CD14-positive monocyte (primary cell): Measurements from ENCODE around the gene ANKRD13D. TPM values are rescaled to one million over a fixed set of nuclear protein-coding genes. Genes with fewer than 3 reads are reported as not detected.

ENCODE experiments used
- DNase-seq, 3 donors: peaks; one replicate each; pipeline ENCODE4 v3.0.0-alpha.2; 2011 to 2022
- H2AFZ ChIP-seq: 2 replicates; pipeline ENCODE4 v1.6.0; 2012; ENCODE audit warnings: mild to moderate bottlenecking, low read depth, low read length, inconsistent platforms; ENCODE audit not compliant: insufficient read depth, poor library complexity, severe bottlenecking
- H3K27ac ChIP-seq, 2 donors: 1 replicate in 1 of 2; 2 replicates in 1 of 2; pipeline ENCODE4 v1.5.1; 2012 to 2013; ENCODE audit warnings: low read length in 2 of 2, control low read depth in 1 of 2, inconsistent platforms in 1 of 2, low read depth in 1 of 2, mild to moderate bottlenecking in 1 of 2
- H3K27me3 ChIP-seq, 2 donors: one replicate each; pipeline versions ENCODE4 v1.6.0 to v1.6.1; 2011 to 2013; ENCODE audit warnings: low read length in 2 of 2; ENCODE audit not compliant: control insufficient read depth in 2 of 2, insufficient read depth in 2 of 2
- H3K36me3 ChIP-seq, 2 donors: replicated peaks in 1 of 2; 1 replicate in 1 of 2; 2 replicates in 1 of 2; pipeline versions ENCODE4 v1.5.1 to v1.6.1; 2012 to 2013; ENCODE audit warnings: low read length in 2 of 2, control low read depth in 1 of 2, inconsistent platforms in 1 of 2, mild to moderate bottlenecking in 1 of 2; ENCODE audit not compliant: insufficient read depth in 2 of 2, control insufficient read depth in 1 of 2
- H3K4me1 ChIP-seq, 2 donors: 1 replicate in 1 of 2; 2 replicates in 1 of 2; pipeline versions ENCODE4 v1.5.1 to v1.6.1; 2012 to 2013; ENCODE audit warnings: low read length in 2 of 2, control low read depth in 1 of 2, inconsistent platforms in 1 of 2, mild to moderate bottlenecking in 1 of 2, moderate library complexity in 1 of 2; ENCODE audit not compliant: insufficient read depth in 2 of 2, control insufficient read depth in 1 of 2
- H3K4me2 ChIP-seq: replicated peaks from 2 replicates; pipeline ENCODE3; 2012; ENCODE audit warnings: low read length, moderate library complexity, mild to moderate bottlenecking; ENCODE audit not compliant: poor library complexity, severe bottlenecking; ENCODE audit errors: extremely low read depth
- H3K4me3 ChIP-seq, 3 experiments: fragments of 200-600 bp in 1 of 3; sonication (generic) in 1 of 3; replicated peaks in 1 of 3; 1 replicate in 2 of 3; 2 replicates in 1 of 3; pipeline ENCODE4 v1.5.1; 2011 to 2013; ENCODE audit warnings: low read length in 3 of 3, mild to moderate bottlenecking in 3 of 3, control low read depth in 2 of 3, low read depth in 2 of 3, inconsistent platforms in 1 of 3, moderate library complexity in 1 of 3
- H3K79me2 ChIP-seq: 2 replicates; pipeline ENCODE4 v1.6.0; 2012; ENCODE audit warnings: mild to moderate bottlenecking, control low read depth, inconsistent platforms, low read length, moderate library complexity; ENCODE audit not compliant: insufficient read depth
- H3K9ac ChIP-seq: 2 replicates; pipeline ENCODE4 v1.6.0; 2017; ENCODE audit warnings: low read length, mild to moderate bottlenecking; ENCODE audit not compliant: insufficient read depth, poor library complexity, severe bottlenecking
- H3K9me3 ChIP-seq, 2 donors: replicated peaks in 1 of 2; 1 replicate in 1 of 2; 2 replicates in 1 of 2; pipeline versions ENCODE4 v1.5.1 to v1.6.1; 2012 to 2013; ENCODE audit warnings: low read length in 2 of 2, control low read depth in 1 of 2; ENCODE audit not compliant: control insufficient read depth in 1 of 2, insufficient read depth in 1 of 2
- H4K20me1 ChIP-seq: 2 replicates; pipeline ENCODE4 v1.6.0; 2012; ENCODE audit warnings: mild to moderate bottlenecking, low read length, control low read depth, moderate library complexity; ENCODE audit not compliant: insufficient read depth
- H3K27ac Mint-ChIP-seq, 7 donors: one replicate each; pipeline ENCODE4 v1.8.0; 2020; ENCODE audit warnings: mild to moderate bottlenecking in 7 of 7, mixed read lengths in 7 of 7, moderate library complexity in 6 of 7, inconsistent platforms in 2 of 7
- H3K27me3 Mint-ChIP-seq, 3 donors: one replicate each; pipeline ENCODE4 v1.8.0; 2021 to 2022; ENCODE audit warnings: low read depth in 3 of 3, mild to moderate bottlenecking in 3 of 3, mixed read lengths in 3 of 3, moderate library complexity in 3 of 3, inconsistent platforms in 1 of 3
- H3K36me3 Mint-ChIP-seq, 2 donors: one replicate each; pipeline ENCODE4 v1.8.0; 2020; ENCODE audit warnings: mixed read lengths in 2 of 2, inconsistent platforms in 1 of 2, mild to moderate bottlenecking in 1 of 2
- H3K4me1 Mint-ChIP-seq: one replicate; pipeline ENCODE4 v1.8.0; 2020; ENCODE audit warnings: mild to moderate bottlenecking, mixed read lengths
- H3K4me3 Mint-ChIP-seq, 2 donors: one replicate each; pipeline ENCODE4 v1.8.0; 2020; ENCODE audit warnings: mild to moderate bottlenecking in 2 of 2, mixed read lengths in 2 of 2, moderate library complexity in 1 of 2
- H3K9me3 Mint-ChIP-seq, 7 donors: one replicate each; pipeline ENCODE4 v1.8.0; 2020 to 2022; ENCODE audit warnings: mixed read lengths in 7 of 7, mild to moderate bottlenecking in 6 of 7, moderate library complexity in 6 of 7, inconsistent platforms in 2 of 7
- WGBS: methylation state at CpG from one replicate; pipeline ENCODE4 v1.1.5; 2013; ENCODE audit warnings: missing lambda C conversion rate; ENCODE audit not compliant: insufficient coverage; 5-methylcytosine and 5-hydroxymethylcytosine counted together
- intact Hi-C, 2 donors: fragments of 100-400 bp; cut with micrococcal nuclease; formaldehyde crosslinking; loops; one replicate each; pipeline versions ENCODE4 v1.15.0 to v1.15.1; 2023
- polyA plus RNA-seq, 3 donors: library from polyadenylated mRNA; depleted of rRNA in 1 of 3; unstranded in 2 of 3; stranded (reverse) in 1 of 3; fragments of 300-500 nt in 2 of 3; fragments of >200 nt in 1 of 3; fragmentation: Illumina TruSeq in 2 of 3; gene quantifications; 1 replicate in 2 of 3; 2 replicates in 1 of 3; pipeline ENCODE4 v1.2.3, GENCODE V29; 2012 to 2021
- TF ChIP-seq, protein P1 (sequence below): fragments of 200-600 bp; IDR thresholded peaks from one replicate; pipeline ENCODE4 v1.8.0; 2022; ENCODE audit warnings: antibody characterized with exemption, mild to moderate bottlenecking

ANKRD13D gene
- polyA plus RNA-seq, 3 donors = 9.1 to 389 (median 10.3) TPM

DNA sequence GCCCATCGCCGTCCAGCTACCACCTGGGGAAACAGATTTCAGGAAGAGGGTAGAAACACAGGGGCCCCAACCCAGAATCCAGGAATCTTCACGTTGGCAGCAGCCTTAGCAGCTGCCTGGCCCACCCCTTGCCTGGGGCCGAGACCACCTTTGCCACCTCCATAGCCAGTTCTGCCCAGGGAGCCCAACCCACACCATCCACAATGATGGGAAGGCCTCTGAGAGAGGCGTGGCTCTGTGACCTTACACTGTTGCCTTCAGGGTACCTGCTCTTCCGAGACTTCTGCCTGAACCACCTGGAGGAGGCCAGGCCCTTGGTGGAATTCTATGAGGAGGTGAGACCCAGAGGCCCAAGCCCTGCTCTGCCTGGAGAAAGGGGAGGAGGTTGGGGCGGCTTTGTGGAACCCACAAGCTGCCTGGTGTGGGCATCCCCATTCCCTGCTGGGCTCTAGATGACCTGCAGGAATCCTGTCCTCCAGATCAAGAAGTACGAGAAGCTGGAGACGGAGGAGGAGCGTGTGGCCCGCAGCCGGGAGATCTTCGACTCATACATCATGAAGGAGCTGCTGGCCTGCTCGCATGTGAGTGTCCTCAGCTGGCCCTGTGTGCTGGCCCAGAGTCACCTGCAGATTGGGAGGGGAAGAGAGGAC lies 10.0 kb upstream of the ANKRD13D start:
- H3K27ac Mint-ChIP-seq = peak overlapping the region; percentile 89 to 97 (median 94)
- no peaks in the 10 kb centered on the region for H3K9me3 ChIP-seq
- DNase-seq = no peak
- H3K9ac ChIP-seq = peak overlapping the region; percentile 62
- WGBS = 63% methylated on average over 12 of the region's 14 CpGs
- H3K4me1 Mint-ChIP-seq = peaks cover 97% of the 10 kb centered on the region
- intact Hi-C loops = loop anchor here in 1 of 2 donors (10.0 kb wide), 1 partner anchor 226 kb away; the partner anchor contains the start of genes CDK2AP2 and PITPNM1
- peak overlapping the region in 1 of 2 donors; percentile 63 for H3K4me3 Mint-ChIP-seq
- peaks cover 69 to 93% of the 10 kb centered on the region in 2 donors for H3K36me3 Mint-ChIP-seq
- H3K27ac ChIP-seq = peak overlapping the region; percentile 92 to 99
- H3K4me3 ChIP-seq = peak overlapping the region in 1 of 3 experiments; percentile 97
- peaks cover 74 to 76% of the 10 kb centered on the region in 2 donors for H3K36me3 ChIP-seq
- peaks cover 31% of the 10 kb centered on the region for H4K20me1 ChIP-seq
- H3K4me1 ChIP-seq = peaks cover 100% of the 10 kb centered on the region in 2 donors
- no peak overlapping the region for H2AFZ ChIP-seq
- H3K79me2 ChIP-seq = peaks cover 98% of the 10 kb centered on the region
- H3K27me3 ChIP-seq = no peaks in the 10 kb centered on the region
- H3K4me2 ChIP-seq = peak overlapping the region; percentile 83
- peaks cover 0 to 3% (median 2%) of the 10 kb centered on the region in 7 donors for H3K9me3 Mint-ChIP-seq
- peaks cover 0 to 8% (median 7%) of the 10 kb centered on the region in 3 donors for H3K27me3 Mint-ChIP-seq
- TF ChIP-seq, protein P1, sequence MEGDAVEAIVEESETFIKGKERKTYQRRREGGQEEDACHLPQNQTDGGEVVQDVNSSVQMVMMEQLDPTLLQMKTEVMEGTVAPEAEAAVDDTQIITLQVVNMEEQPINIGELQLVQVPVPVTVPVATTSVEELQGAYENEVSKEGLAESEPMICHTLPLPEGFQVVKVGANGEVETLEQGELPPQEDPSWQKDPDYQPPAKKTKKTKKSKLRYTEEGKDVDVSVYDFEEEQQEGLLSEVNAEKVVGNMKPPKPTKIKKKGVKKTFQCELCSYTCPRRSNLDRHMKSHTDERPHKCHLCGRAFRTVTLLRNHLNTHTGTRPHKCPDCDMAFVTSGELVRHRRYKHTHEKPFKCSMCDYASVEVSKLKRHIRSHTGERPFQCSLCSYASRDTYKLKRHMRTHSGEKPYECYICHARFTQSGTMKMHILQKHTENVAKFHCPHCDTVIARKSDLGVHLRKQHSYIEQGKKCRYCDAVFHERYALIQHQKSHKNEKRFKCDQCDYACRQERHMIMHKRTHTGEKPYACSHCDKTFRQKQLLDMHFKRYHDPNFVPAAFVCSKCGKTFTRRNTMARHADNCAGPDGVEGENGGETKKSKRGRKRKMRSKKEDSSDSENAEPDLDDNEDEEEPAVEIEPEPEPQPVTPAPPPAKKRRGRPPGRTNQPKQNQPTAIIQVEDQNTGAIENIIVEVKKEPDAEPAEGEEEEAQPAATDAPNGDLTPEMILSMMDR = no peak

DNA sequence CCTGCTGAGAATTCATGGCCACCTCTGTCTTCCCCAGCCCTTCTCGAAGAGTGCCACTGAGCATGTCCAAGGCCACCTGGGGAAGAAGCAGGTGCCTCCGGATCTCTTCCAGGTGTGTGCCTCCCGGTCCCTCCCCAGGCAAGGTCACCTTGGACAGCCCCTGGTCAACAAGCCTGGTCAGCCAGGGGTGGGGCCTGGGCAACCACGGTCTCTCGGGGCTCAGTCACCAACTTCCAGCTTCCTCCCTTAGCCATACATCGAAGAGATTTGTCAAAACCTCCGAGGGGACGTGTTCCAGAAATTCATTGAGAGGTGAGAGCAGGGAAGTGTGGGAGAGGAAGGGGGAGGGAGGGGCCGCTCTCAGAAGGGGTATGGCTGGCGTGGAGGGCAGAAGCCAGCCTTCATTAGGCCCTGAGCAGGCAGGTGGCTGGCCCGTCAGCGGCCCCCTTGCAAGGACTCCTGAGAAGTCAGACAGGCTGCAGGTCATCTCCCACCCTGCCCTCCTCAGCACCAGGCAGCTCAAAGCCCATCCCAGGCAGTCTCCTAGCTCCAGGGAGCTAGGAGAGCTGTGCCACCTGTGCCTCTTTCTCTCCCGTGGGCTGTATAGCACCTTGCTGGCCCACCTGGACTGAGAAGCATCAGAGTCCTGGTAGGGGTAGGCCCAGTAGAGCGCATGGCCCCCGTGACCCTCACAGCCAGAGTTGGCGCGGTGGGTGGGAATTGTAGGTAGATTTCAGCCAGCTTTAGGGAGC lies 9.3 kb upstream of the ANKRD13D start:
- H3K4me1 ChIP-seq = peaks cover 100% of the 10 kb centered on the region in 2 donors
- H3K4me3 ChIP-seq = peak overlapping the region in 1 of 3 experiments; percentile 97
- H4K20me1 ChIP-seq = peaks cover 26% of the 10 kb centered on the region
- Mint-ChIP-seq H3K36me3 (peaks cover 71 to 93% of the 10 kb centered on the region in 2 donors), H3K4me3 (peak overlapping the region; percentile 2 to 48), H3K9me3 (peaks cover 0 to 3% (median 2%) of the 10 kb centered on the region in 7 donors), H3K27me3 (peaks cover 0 to 8% (median 7%) of the 10 kb centered on the region in 3 donors), H3K4me1 (peaks cover 95% of the 10 kb centered on the region), H3K27ac (peak overlapping the region; percentile 89 to 97 (median 94))
- no peak overlapping the region for H2AFZ ChIP-seq
- H3K36me3 ChIP-seq = peaks cover 79 to 80% of the 10 kb centered on the region in 2 donors
- 62% methylated on average over 14 of the region's 17 CpGs for WGBS
- H3K9ac ChIP-seq = peak overlapping the region; percentile 62
- peak overlapping the region; percentile 92 to 99 for H3K27ac ChIP-seq
- TF ChIP-seq, protein P1 = no peak
- intact Hi-C loops = loop anchor here in 1 of 2 donors (10.0 kb wide), 1 partner anchor 225 kb away; the partner anchor contains the start of genes CDK2AP2 and PITPNM1
- no peaks in the 10 kb centered on the region for H3K9me3 ChIP-seq
- DNase-seq = no peak
- peaks cover 98% of the 10 kb centered on the region for H3K79me2 ChIP-seq
- peak overlapping the region; percentile 83 for H3K4me2 ChIP-seq
- no peaks in the 10 kb centered on the region for H3K27me3 ChIP-seq
